ENCODE data around the gene RNF114.

GRCh38 chr20:49951151-49951550 is 15.0 kb downstream of the RNF114 start:
- no peak for TF ChIP-seq GATA2 (IDR thresholded peaks at IDR 0.05; ENCODE audit: low read depth, low read length)
- TF ChIP-seq GATA3 (IDR thresholded peaks at IDR 0.05; ENCODE audit: low read depth, low read length), result no peak

Data from SH-SY5Y (cell line).